Neuronal stem cell (in vitro differentiated cells): ENCODE measurements around the gene ALCAM.

Experiments
- DNase-seq: peaks from one replicate; pipeline ENCODE4 v3.0.0-alpha.2; 2013; ENCODE audit warnings: low spot score
- H2AFZ ChIP-seq: one replicate; pipeline ENCODE4 v1.6.1; 2013; ENCODE audit warnings: mild to moderate bottlenecking, low read length, inconsistent platforms
- H2AK5ac ChIP-seq: 2 replicates; pipeline ENCODE4 v1.6.1; 2013; ENCODE audit warnings: low read depth, mild to moderate bottlenecking, inconsistent platforms, low read length, moderate library complexity, mixed read lengths
- H2BK120ac ChIP-seq: 2 replicates; pipeline ENCODE4 v1.6.1; 2013; ENCODE audit warnings: low read depth, mild to moderate bottlenecking, inconsistent platforms, low read length, moderate library complexity, mixed read lengths
- H2BK12ac ChIP-seq: one replicate; pipeline ENCODE4 v1.6.1; 2013; ENCODE audit warnings: low read length, inconsistent platforms
- H2BK15ac ChIP-seq: 2 replicates; pipeline ENCODE4 v1.6.1; 2013; ENCODE audit warnings: mild to moderate bottlenecking, low read length, inconsistent platforms, mixed read lengths
- H2BK5ac ChIP-seq: one replicate; pipeline ENCODE4 v1.6.1; 2013; ENCODE audit warnings: inconsistent platforms, mild to moderate bottlenecking, low read length, moderate library complexity
- H3K14ac ChIP-seq: one replicate; pipeline ENCODE4 v1.6.1; 2013; ENCODE audit warnings: low read length, inconsistent platforms
- H3K18ac ChIP-seq: 2 replicates; pipeline ENCODE4 v1.6.1; 2013; ENCODE audit warnings: low read length, inconsistent platforms
- H3K23ac ChIP-seq: 2 replicates; pipeline ENCODE4 v1.6.1; 2013; ENCODE audit warnings: low read depth, mild to moderate bottlenecking, mixed read lengths, low read length, inconsistent platforms; ENCODE audit not compliant: poor library complexity
- H3K27ac ChIP-seq: replicated peaks from 3 replicates; pipeline ENCODE4 v1.5.1; 2013; ENCODE audit warnings: low read length, inconsistent platforms
- H3K27me3 ChIP-seq, 3 experiments: 2 replicates each; pipeline ENCODE4 v1.6.1; 2013; ENCODE audit warnings: low read length in 3 of 3, mild to moderate bottlenecking in 2 of 3, inconsistent platforms in 1 of 3, low read depth in 1 of 3, mixed read lengths in 1 of 3, moderate library complexity in 1 of 3; ENCODE audit not compliant: control insufficient read depth in 3 of 3, insufficient read depth in 3 of 3
- H3K36me3 ChIP-seq, 2 donors: replicated peaks in 1 of 2; 2 replicates each; pipeline ENCODE4 v1.6.1; 2013; ENCODE audit warnings: low read length in 2 of 2; ENCODE audit not compliant: control insufficient read depth in 2 of 2, insufficient read depth in 2 of 2
- H3K4ac ChIP-seq: 2 replicates; pipeline ENCODE4 v1.6.1; 2013; ENCODE audit warnings: inconsistent platforms, mild to moderate bottlenecking, low read length, moderate library complexity
- H3K4me1 ChIP-seq, 2 donors: 1 replicate in 1 of 2; 2 replicates in 1 of 2; pipeline ENCODE4 v1.6.1; 2013; ENCODE audit warnings: low read length in 2 of 2, low read depth in 1 of 2; ENCODE audit not compliant: control insufficient read depth in 2 of 2, insufficient read depth in 1 of 2
- H3K4me2 ChIP-seq: one replicate; pipeline ENCODE4 v1.6.1; 2013; ENCODE audit warnings: mild to moderate bottlenecking, low read length, inconsistent platforms; ENCODE audit not compliant: insufficient read depth, poor library complexity, severe bottlenecking
- H3K4me3 ChIP-seq, 2 donors: 2 replicates each; pipeline ENCODE4 v1.5.1; 2013; ENCODE audit warnings: low read length in 2 of 2, mild to moderate bottlenecking in 2 of 2, inconsistent platforms in 1 of 2, moderate library complexity in 1 of 2
- H3K79me1 ChIP-seq: one replicate; pipeline ENCODE4 v1.6.1; 2013; ENCODE audit warnings: low read depth, mild to moderate bottlenecking, inconsistent platforms, low read length, moderate library complexity
- H3K9ac ChIP-seq: one replicate; pipeline ENCODE4 v1.6.1; 2013; ENCODE audit warnings: mild to moderate bottlenecking, low read depth, low read length, inconsistent platforms; ENCODE audit not compliant: poor library complexity
- H3K9me3 ChIP-seq, 2 donors: replicated peaks in 1 of 2; 2 replicates each; pipeline versions ENCODE3 to v1.6.1; 2013; ENCODE audit warnings: low read length in 2 of 2, mild to moderate bottlenecking in 2 of 2, inconsistent platforms in 1 of 2, low read depth in 1 of 2, mixed read lengths in 1 of 2, moderate library complexity in 1 of 2; ENCODE audit not compliant: control insufficient read depth in 2 of 2, insufficient read depth in 1 of 2
- H4K8ac ChIP-seq: one replicate; pipeline ENCODE4 v1.6.1; 2013; ENCODE audit warnings: low read depth, mild to moderate bottlenecking, inconsistent platforms, low read length, moderate library complexity
- H4K91ac ChIP-seq: one replicate; pipeline ENCODE4 v1.6.1; 2013; ENCODE audit warnings: low read length, low read depth, mild to moderate bottlenecking, inconsistent platforms; ENCODE audit not compliant: poor library complexity
- WGBS, 2 donors: extraction: QIAGEN DNeasy Blood & Tissue Kit; methylation state at CpG; one replicate each; pipeline ENCODE4 v1.1.7; 2013; ENCODE audit warnings: missing lambda C conversion rate in 2 of 2, mixed read lengths in 1 of 2; ENCODE audit not compliant: insufficient read length in 2 of 2, insufficient replicate concordance in 1 of 2; ENCODE audit errors: extremely low coverage in 2 of 2; 5-methylcytosine and 5-hydroxymethylcytosine counted together

Gene ALCAM

DNA sequence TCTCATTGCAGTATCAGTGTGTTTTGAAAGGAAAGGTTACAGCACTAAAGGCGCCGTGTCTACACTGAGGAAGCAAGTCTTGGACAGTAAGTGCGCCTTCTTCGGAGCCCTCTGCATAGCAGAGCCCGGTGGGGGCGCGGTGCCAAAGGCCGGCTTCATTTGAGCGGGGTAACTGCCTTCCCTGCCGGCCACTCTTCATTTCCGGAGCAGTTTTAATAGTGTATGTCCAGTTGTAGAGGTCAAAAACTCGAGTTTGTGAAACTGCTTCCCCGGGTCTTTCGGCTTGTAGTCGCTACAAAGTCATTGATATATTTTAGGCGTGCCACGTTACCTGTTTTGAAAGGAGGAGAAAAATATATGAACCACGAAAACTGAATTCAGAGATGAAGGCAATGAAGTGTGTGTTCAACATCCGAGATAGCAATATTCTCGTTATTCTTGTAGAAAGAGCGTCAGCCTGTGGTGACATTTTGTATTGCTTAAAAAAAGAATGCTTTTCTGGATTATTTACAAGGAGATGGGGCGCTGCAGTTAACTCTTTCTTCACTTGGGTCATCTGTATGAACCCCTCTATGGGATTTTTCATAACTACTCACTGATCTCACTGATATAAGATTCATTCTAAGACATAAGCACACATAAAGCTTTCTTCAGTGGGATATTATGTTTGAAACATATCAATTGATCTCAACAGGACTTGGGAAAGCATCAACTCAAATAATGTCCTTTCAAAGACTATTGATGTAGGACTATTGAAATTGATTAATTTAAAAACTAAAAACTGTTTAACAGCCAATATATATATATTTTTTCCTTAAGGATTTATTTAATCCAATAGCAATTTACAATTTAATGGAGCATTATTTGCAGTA, 3.0 kb downstream of the ALCAM start:
- Histone ChIP-seq H4K8ac (no peak overlapping the region), H3K4me2 (peak overlapping the region; percentile 99), H3K18ac (peak overlapping the region; percentile 89), H3K9ac (peak overlapping the region; percentile 85), H3K4me3 (peak overlapping the region; percentile 65 to 86), H2BK5ac (no peak overlapping the region), H3K23ac (no peak overlapping the region), H3K4ac (no peak overlapping the region), H2BK120ac (no peak overlapping the region), H3K4me1 (peaks cover 0 to 4% of the 10 kb centered on the region in 2 donors), H3K14ac (no peak overlapping the region), H3K9me3 (no peaks in the 10 kb centered on the region), H2AFZ (peak overlapping the region; percentile 90), H4K91ac (no peak overlapping the region), H3K27me3 (no peaks in the 10 kb centered on the region), H2AK5ac (no peak overlapping the region), H2BK15ac (no peak overlapping the region), H3K27ac (no peak overlapping the region), H3K36me3 (no peaks in the 10 kb centered on the region), H2BK12ac (no peak overlapping the region), H3K79me1 (peaks cover 1% of the 10 kb centered on the region)
- peak; percentile 11 for DNase-seq
- WGBS, 2 donors = no CpG with 5 or more reads among the region's 22 CpGs

- no peaks in the 10 kb centered on the region for H3K27me3 ChIP-seq
- no peak overlapping the region for H3K18ac ChIP-seq
- H3K9me3 ChIP-seq = no peaks in the 10 kb centered on the region
- no peak overlapping the region for H3K23ac ChIP-seq
- no peak overlapping the region for H2AK5ac ChIP-seq
- H3K4ac ChIP-seq = no peak overlapping the region
- no peak overlapping the region for H2BK120ac ChIP-seq
- no peak overlapping the region for H2AFZ ChIP-seq
- no peak overlapping the region for H3K4me3 ChIP-seq
- H3K36me3 ChIP-seq = no peaks in the 10 kb centered on the region
- no peak overlapping the region for H3K9ac ChIP-seq
- H3K14ac ChIP-seq = no peak overlapping the region
- H3K4me1 ChIP-seq = no peaks in the 10 kb centered on the region
- no peak overlapping the region for H4K91ac ChIP-seq
- H2BK12ac ChIP-seq = no peak overlapping the region
- no peak overlapping the region for H4K8ac ChIP-seq
- no peak for DNase-seq
- no peak overlapping the region for H2BK15ac ChIP-seq
- peaks cover 1% of the 10 kb centered on the region for H3K79me1 ChIP-seq
- no peak overlapping the region for H3K27ac ChIP-seq
- no peak overlapping the region for H3K4me2 ChIP-seq
- H2BK5ac ChIP-seq = no peak overlapping the region
These were observed 6.7 kb downstream of the ALCAM start for GRCh38 chr3:105373383-105373782.

DNA sequence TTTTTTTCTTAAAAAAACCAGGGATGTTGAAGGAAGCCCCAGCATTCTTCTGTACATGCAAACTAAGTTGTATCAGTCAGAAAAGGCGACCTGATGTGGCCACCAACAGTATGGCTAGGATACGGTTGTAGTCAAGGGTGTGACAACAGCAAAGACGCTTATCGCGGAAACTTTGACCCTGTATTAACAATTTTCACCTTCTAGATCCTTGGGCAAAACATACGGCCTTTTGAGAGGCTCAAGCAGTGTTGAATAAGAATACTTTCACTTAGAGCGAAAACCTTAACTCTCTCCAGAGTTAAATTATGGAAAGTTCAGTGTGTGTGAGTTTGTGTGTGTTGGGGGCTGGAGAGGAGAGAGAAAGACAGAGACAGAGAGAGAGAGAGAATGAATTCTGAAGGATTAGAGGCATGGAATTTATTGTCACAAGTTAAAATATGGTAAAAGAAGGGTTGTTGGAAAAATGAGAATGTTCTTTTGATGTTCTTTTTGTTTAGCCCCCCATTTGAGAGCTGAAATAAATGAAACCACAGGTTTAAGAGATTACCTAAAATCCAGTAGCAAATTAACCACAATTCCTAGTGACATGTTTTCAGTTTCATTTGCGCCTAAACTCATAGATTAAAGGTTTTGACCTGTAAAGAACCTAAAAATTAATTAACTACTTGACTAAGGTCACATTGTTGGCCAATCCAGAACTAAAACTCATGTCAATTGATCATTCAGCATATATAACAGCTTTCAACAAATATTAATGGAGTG, 9.2 kb downstream of the ALCAM start:
- Histone ChIP-seq H4K8ac (no peak overlapping the region), H3K79me1 (peaks cover 1% of the 10 kb centered on the region), H3K9ac (no peak overlapping the region), H2BK15ac (no peak overlapping the region), H3K4me1 (no peaks in the 10 kb centered on the region), H3K14ac (no peak overlapping the region), H3K4me3 (no peak overlapping the region), H2AFZ (peak overlapping the region; percentile 36), H3K23ac (no peak overlapping the region), H3K4me2 (no peak overlapping the region), H3K36me3 (no peaks in the 10 kb centered on the region), H4K91ac (no peak overlapping the region), H3K27me3 (no peaks in the 10 kb centered on the region), H3K18ac (no peak overlapping the region), H3K4ac (no peak overlapping the region), H3K9me3 (no peaks in the 10 kb centered on the region), H2BK12ac (no peak overlapping the region), H2BK5ac (no peak overlapping the region), H3K27ac (no peak overlapping the region), H2AK5ac (no peak overlapping the region), H2BK120ac (no peak overlapping the region)
- no CpG with 5 or more reads among the region's 8 CpGs for WGBS, 2 donors
- no peak for DNase-seq

DNA sequence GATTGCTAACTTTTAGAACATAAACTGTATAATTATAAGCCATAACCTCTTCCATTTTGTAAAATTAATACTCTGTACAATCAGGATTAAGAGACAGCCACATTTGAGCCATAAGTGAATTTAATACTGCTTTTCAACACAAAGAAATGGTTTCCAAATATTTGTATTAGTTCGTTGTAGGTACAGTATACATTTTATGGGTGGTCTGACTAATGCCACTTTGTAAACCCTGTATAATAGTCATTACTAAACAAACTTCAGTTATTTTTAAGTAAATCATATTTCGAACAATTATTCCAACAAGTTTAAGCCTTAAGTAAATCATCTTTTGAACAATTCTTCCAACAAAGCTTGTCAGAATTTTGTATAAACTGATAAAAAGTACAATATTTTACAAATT, 11.0 kb downstream of the ALCAM start:
- H3K9ac ChIP-seq = no peak overlapping the region
- no peak overlapping the region for H2BK120ac ChIP-seq
- no peak overlapping the region for H2BK15ac ChIP-seq
- no peak overlapping the region for H3K23ac ChIP-seq
- H3K9me3 ChIP-seq = no peaks in the 10 kb centered on the region
- H4K8ac ChIP-seq = no peak overlapping the region
- H2AFZ ChIP-seq = no peak overlapping the region
- no peaks in the 10 kb centered on the region for H3K36me3 ChIP-seq
- no peaks in the 10 kb centered on the region for H3K27me3 ChIP-seq
- peaks cover 1% of the 10 kb centered on the region for H3K79me1 ChIP-seq
- no peak overlapping the region for H4K91ac ChIP-seq
- DNase-seq = no peak
- no peak overlapping the region for H3K4ac ChIP-seq
- H2BK5ac ChIP-seq = no peak overlapping the region
- WGBS, 2 donors = no CpG with 5 or more reads among the region's 2 CpGs
- H2AK5ac ChIP-seq = no peak overlapping the region
- H3K18ac ChIP-seq = no peak overlapping the region
- no peak overlapping the region for H3K4me2 ChIP-seq
- no peak overlapping the region for H2BK12ac ChIP-seq
- no peak overlapping the region for H3K27ac ChIP-seq
- no peak overlapping the region for H3K4me3 ChIP-seq
- H3K14ac ChIP-seq = no peak overlapping the region
- no peaks in the 10 kb centered on the region for H3K4me1 ChIP-seq
